Uterus (tissue), 2 donors: ENCODE data around the gene ZC3H4.

ENCODE experiments used
- POLR2A ChIP-seq, 2 donors: fragments of 450-650 bp; IDR thresholded peaks; one replicate each; pipeline ENCODE4 v1.6.1; 2016; ENCODE audit warnings: antibody characterized with exemption in 2 of 2, mild to moderate bottlenecking in 1 of 2, moderate library complexity in 1 of 2
- TF ChIP-seq, protein P1 (sequence below), 4 experiments: fragments of 200-600 bp in 2 of 4; fragments of 450-650 bp in 2 of 4; sonication (generic) in 2 of 4; IDR thresholded peaks; one replicate each; pipeline ENCODE4 v1.5.1; 2016 to 2019; ENCODE audit warnings: antibody characterized with exemption in 4 of 4, mild to moderate bottlenecking in 2 of 4, moderate library complexity in 1 of 4

DNA sequence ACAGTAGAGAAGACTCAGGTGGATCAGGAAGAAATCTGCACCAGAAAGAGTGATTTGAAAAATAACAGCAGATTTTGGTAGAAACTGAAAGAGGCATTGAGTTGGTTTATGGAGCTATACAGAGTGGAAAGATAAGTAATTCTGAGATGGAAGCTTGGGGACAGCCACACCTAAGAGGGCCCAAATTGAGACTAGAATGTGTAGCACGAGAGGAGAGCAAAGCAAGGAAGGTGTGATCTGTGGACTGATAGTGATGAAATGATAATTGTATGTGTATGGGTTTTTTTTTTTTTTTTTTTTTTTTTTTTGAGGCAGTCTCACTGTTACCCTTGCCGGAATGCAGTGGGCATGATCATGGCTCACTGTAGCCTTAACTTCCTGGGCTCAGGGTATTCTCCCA lies 33.3 kb upstream of the ZC3H4 start:
- TF ChIP-seq, protein P1, sequence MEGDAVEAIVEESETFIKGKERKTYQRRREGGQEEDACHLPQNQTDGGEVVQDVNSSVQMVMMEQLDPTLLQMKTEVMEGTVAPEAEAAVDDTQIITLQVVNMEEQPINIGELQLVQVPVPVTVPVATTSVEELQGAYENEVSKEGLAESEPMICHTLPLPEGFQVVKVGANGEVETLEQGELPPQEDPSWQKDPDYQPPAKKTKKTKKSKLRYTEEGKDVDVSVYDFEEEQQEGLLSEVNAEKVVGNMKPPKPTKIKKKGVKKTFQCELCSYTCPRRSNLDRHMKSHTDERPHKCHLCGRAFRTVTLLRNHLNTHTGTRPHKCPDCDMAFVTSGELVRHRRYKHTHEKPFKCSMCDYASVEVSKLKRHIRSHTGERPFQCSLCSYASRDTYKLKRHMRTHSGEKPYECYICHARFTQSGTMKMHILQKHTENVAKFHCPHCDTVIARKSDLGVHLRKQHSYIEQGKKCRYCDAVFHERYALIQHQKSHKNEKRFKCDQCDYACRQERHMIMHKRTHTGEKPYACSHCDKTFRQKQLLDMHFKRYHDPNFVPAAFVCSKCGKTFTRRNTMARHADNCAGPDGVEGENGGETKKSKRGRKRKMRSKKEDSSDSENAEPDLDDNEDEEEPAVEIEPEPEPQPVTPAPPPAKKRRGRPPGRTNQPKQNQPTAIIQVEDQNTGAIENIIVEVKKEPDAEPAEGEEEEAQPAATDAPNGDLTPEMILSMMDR (IDR thresholded peaks at IDR 0.05) = no peak
- TF ChIP-seq POLR2A (IDR thresholded peaks at IDR 0.05) = no peak
